Measurements from ENCODE around the gene ULK2. TPM values are rescaled to one million over a fixed set of nuclear protein-coding genes. Genes with fewer than 3 reads are reported as not detected.
"Not testable (repeated sequence)": the region's sequence is repeated elsewhere in the genome, so short reads cannot be mapped to it uniquely, and the experiment has no call there.

Gene ULK2
- 31.7 TPM for total RNA-seq
- long read RNA-seq, full-length matches to known transcripts = 4 of 17 reads
- long read RNA-seq, partial matches to known transcripts = 6 of 17 reads
- long read RNA-seq, other reads (novel, unspliced or antisense) = 7 of 17 reads

- peak; percentile 90 for DNase-seq (ENCODE audit: low spot score)
These were observed at the start of gene ULK2 for GRCh38 chr17:19867329-19868078. Gene ULK2 (minus strand): TSS chr17:19867936. CDS start chr17:19867417, 519 bp downstream.

GRCh38 chr17:19915245-19915978, 47.7 kb upstream of the ULK2 start:
- no peak for DNase-seq (ENCODE audit: low spot score)

- no peak for DNase-seq (ENCODE audit: low spot score)
These were observed 43.3 kb upstream of the ULK2 start for GRCh38 chr17:19911033-19911432.

GRCh38 chr17:19909139-19909538, 41.4 kb upstream of the ULK2 start:
- no peak for DNase-seq (ENCODE audit: low spot score)

- DNase-seq (ENCODE audit: low spot score) = peak; percentile 18
These were observed 37.8 kb upstream of the ULK2 start for GRCh38 chr17:19905502-19905901.

DNA sequence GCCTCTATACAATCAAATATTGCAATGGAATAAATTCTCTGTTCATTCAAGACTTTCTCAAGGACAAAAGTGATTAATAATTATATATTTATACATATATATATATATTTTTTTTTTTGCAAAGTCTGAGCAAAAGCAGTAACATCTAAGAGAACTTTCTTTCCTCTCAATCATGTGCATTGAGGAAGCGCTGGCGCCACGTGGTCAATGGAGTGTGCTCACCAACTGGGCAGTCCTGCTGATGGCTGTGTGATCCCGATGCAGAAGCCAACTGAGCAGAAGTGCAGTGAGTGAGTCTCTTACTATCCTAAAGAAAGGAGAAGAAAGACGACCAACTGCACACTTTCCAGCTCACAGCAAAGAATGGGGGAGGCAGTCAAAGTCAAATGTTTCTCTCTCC, 37.2 kb upstream of the ULK2 start:
- DNase-seq (ENCODE audit: low spot score) = peak; percentile 75

- DNase-seq (ENCODE audit: low spot score) = no peak
These were observed 36.7 kb upstream of the ULK2 start for GRCh38 chr17:19904412-19904811.

DNA sequence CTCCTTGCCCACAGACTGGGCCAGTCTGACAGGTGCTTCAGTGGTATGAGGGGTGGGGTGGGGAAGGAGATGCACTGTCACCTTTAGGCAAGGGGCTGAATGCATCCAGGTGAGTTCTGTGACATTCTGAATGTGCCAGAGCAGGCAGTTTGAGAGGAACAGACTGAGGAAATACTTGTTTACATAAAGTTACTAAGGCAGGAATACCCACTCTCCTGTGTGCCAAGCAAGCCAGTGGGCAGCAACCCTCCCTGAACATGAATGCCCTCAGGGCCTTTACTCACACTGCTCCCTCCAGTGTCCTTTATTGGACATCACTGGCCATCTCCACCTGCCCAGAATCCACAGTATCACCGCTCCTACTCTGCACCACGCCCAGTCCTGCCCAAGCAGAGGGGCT, 33.1 kb upstream of the ULK2 start:
- DNase-seq (ENCODE audit: low spot score) = no peak

GRCh38 chr17:19897903-19898302, 30.2 kb upstream of the ULK2 start:
- DNase-seq (ENCODE audit: low spot score) = peak; percentile 47

DNA sequence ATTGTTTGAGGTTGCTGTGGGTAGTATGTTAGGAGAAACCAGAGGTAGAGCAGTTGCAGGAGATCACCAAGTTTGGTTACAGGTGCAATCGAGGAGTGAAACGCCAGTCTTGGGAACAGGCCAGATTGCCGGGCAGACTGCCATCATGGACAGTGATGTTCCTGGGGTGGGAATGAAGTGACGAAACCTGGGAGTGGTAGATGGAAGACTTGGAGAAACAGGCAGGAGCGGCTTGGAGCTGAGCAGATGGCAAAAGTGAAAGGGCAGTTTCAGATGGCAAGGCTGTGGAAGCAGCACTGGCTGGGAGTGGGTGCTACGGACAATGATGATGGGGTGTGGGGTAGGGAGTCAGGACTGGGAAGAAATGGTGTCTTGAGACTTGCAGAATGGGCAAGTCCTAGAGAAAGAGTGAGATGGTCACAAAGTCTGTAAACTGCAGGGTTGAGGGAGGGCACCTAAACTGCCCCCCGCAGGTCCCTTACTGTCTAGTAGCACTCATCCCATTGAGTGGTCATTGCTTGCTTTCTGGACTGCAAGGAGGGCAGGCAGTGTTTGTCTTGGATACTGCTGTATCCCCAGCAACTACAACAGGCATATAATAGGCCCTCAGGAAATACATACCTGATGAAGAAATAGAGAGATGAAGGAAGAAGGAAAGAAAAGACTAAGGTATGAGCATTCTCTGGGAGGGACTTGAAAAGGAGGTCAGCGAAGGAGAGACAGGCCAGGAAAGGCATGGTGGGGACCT, 29.5 kb upstream of the ULK2 start:
- peak; percentile 51 for DNase-seq (ENCODE audit: low spot score)

GRCh38 chr17:19896679-19897078, 28.9 kb upstream of the ULK2 start:
- DNase-seq (ENCODE audit: low spot score) = no peak

DNA sequence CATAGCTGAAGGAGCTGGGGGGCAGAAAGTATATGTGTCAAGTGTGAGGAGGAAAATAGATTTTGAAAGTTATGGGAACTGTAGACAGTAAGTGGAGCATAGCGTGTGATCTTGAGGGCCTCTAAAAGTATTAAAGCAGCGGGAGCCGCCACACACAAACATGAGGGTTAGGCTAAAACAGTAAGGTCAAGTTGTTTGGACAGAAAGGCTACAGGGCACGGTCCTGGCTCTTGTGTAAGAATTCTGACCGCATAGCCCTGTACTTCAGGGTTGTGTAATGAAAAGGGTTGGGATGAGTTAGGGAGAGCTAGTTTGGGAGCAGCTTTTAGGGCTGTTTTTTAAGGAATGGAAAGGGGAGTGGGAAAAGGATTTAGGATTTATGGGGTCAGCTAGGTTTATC, 22.8 kb upstream of the ULK2 start:
- not testable (repeated sequence) for DNase-seq (ENCODE audit: low spot score)

GRCh38 chr17:19890001-19890400, 22.3 kb upstream of the ULK2 start:
- DNase-seq (ENCODE audit: low spot score) = peak; percentile 2

DNA sequence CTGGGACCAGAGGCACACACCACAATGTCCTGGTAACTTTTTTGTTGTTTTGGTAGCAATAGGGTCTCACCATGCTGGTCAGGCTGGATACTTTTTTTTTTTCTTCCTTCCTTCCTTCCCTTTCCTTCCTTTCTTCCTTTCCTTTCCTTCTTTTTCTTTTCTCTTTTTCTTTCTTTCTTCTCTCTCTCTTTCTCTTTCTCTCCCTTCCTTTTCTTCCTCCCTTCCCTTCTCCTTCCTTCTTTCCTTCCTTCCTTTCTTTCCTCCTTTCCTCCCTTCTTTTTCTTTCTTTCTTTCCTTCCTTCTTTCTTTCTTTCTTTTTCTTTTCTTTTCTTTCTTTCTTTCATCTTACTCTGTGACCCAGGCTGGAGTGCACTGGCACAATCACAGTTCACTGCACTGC, 18.4 kb upstream of the ULK2 start:
- DNase-seq (ENCODE audit: low spot score) = no peak

DNA sequence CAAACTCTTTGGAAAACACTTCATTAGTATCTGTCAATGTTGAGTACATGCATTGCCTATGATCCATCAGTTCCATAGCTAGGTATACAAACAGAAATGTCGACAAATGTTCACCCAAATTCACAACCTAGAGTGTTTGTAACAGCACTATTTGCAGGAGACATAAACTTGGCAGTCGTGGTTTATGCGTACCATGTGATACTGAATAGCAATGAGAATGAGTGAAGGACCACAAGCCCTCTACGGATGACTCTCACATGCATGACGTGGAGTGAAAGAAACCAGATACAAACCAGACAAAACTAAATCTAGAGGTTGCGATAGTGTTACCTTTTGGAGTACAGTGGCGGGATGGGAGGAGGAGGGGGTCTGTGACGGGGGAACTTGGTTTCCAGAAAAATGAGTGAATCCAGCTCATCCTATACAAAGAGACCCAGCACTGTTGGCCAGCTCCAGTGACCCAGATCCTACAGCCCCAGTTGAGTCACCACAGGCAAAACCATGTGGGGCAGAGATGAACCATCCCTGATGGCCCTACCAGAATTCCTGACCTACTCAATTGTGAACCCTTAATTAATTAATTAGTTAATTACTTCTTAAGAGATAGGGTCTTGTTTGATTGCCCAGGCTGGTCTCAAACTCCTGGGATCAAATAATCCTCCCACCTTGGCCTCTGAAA, 15.9 kb upstream of the ULK2 start:
- DNase-seq (ENCODE audit: low spot score) = peak; percentile 30

- no peak for DNase-seq (ENCODE audit: low spot score)
These were observed 12.7 kb upstream of the ULK2 start for GRCh38 chr17:19880393-19880792.

GRCh38 chr17:19877364-19877945, 9.7 kb upstream of the ULK2 start:
- DNase-seq (ENCODE audit: low spot score) = no peak

DNA sequence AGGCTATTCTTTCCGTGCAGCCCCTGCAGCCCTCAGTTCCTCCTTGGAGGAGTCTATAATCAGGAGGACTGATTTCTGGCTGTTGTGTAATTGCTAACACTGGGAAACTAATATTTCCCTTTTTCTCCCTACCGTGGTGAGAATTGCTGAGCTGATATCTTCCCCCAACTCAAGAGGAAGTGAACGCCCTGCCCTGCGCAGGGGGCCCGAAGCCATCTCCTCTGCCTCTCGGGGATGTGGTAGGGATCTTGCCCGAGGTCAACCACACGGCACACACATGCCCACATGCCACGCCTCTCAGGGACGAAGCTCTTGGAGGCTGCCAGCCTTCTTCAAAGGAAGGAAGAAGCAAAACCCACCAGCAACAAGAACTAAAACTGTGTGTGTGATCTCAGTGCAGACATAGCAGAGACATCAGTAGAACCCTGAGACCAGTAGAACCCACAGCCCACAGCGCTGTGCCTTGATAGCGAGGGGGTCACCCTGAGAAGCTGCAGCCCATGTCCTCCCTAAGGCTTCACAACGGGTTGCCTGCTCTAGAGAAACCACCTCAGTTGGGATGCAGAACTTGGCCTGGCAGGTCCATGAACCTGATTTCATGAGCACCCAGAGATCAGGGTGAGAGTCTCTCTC, 8.9 kb upstream of the ULK2 start:
- no peak for DNase-seq (ENCODE audit: low spot score)

DNA sequence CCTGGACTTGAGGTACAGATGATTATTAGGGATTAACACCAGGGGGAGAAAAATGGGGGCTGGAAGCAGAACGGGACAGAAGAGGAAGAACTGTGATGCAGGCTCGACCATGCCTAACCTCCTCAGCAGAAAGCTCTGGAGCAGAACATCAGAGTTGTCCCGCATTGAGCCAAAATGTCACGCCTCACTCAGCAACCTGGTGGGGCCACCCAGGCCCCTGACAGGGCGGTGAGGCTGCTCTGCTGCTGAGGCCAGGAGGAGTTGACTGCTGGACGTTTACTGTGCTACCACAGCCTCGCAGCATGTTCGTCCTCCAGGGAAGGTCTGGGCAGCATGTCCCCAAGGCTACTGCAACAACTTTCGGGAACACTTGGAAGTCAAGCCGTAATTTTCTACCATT, 6.5 kb upstream of the ULK2 start:
- DNase-seq (ENCODE audit: low spot score) = peak; percentile 55

- DNase-seq (ENCODE audit: low spot score) = peak; percentile 37
These were observed 5.6 kb upstream of the ULK2 start for GRCh38 chr17:19873346-19873745.

GRCh38 chr17:19868079-19868395, 301 bp upstream of the ULK2 start:
- DNase-seq (ENCODE audit: low spot score) = no peak

Measured in mesenteric fat pad (tissue), 1 donor.